GM19452 (cell line): ENCODE data around the gene DNAH5.

Source experiments
- ATAC-seq: cut with Tn5 transposase; IDR thresholded peaks from one replicate; pipeline ENCODE4 v1.9.1; 2021; ENCODE audit not compliant: unreplicated experiment

DNAH5 gene

GRCh38 chr5:13643734-13644133, 300.8 kb downstream of the DNAH5 start:
- ATAC-seq = no peak

- no peak for ATAC-seq
These were observed 301.3 kb downstream of the DNAH5 start for GRCh38 chr5:13643196-13643595.
